ENCODE results near the gene QKI.
"Not testable (repeated sequence)": the region's sequence is repeated elsewhere in the genome, so short reads cannot be mapped to it uniquely, and the experiment has no call there.

Gene QKI

DNA sequence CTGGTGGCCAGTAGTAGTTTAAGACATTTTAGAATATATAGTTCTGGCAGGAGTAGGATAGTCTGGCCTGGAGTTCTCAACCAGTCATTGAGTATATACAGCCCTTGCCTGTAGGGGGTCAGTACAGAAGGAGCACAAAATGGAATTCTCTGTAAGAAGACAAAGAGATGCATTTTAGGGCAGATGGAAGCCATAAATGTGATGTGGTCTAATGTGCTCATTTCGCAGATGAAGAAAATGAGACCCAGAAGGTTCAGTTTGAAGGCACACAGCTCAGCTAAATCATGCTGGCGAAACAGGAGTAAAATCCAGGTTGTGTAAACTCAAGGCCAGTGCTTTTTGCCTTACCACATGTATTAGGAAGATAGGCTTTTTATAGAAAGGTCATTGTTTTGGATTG lies 29.6 kb downstream of the QKI start:
- DNase-seq = no peak

DNA sequence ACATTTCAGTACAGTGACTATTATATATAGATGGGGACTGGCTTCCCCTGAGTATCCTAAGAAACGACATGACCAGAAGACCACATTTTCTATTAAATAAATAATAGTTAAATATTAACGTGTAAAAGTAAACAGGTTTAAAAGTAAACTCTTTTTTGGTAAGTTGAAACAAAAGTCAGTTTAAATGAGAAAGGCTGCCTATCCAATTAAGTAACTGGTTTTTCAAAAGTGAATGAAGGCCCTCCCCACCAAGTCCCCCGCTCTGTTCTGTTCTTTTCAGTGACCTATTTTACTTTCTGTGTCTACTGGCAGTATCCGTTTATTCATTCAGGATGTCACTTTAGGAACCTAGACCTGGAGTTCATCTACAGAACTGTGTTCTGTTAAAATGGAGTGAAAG lies 32.0 kb downstream of the QKI start:
- DNase-seq = no peak

DNA sequence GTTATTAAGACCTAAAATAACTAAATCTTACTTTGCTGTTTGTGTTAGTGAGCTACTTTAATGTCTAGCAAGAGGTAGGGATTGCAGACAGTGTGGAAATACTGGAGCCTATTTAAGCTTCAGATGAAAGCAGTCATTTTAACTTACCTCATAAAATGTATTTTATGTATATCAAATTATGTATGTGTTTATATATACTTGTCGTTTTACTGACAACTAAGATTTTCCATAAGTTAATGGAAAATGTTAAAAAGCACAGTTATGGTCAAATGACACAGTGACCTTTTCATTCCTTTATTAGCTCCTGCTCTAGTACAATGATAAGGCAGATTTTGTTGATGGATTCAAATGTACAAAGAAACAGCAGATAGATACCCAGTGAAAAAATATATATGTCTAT lies 34.6 kb downstream of the QKI start:
- DNase-seq = no peak

DNA sequence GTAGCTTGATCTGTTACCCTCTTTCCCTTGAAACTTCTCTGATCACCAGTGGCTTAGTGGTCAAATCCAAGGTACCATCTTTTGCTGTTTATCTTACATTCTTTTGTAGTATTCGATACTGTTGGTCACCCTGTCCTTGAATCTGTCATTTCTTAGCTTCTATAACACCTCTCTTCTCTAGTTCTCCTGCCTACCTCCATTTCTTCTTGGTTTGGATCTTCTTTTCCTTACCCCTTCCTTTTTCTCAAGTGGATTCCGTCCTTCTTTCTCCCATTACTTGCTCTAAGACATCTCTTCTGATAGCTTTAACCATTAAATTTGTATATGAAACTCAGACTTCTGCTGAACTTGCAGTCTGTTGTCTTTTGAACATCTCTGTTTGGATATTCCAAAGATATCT lies 39.9 kb downstream of the QKI start:
- DNase-seq = no peak

DNA sequence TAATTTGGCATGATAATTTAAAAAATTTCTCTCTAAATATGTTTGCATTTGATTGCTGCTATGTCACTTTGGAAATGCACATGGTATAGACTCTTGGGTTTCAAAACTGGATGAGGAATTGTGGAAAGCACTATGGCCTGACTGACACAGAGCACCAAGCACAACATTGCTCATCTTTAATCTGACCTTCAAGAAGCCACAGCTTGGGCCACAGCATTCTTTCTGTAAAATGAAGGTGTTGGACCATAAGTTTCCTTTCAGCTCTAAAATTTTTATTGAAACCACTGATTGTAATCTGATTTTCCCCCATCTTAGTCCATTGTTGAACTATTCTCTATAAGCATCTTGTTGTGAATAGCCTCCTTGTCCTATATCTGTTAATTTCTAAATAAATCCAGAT lies 41.0 kb downstream of the QKI start:
- no peak for DNase-seq

DNA sequence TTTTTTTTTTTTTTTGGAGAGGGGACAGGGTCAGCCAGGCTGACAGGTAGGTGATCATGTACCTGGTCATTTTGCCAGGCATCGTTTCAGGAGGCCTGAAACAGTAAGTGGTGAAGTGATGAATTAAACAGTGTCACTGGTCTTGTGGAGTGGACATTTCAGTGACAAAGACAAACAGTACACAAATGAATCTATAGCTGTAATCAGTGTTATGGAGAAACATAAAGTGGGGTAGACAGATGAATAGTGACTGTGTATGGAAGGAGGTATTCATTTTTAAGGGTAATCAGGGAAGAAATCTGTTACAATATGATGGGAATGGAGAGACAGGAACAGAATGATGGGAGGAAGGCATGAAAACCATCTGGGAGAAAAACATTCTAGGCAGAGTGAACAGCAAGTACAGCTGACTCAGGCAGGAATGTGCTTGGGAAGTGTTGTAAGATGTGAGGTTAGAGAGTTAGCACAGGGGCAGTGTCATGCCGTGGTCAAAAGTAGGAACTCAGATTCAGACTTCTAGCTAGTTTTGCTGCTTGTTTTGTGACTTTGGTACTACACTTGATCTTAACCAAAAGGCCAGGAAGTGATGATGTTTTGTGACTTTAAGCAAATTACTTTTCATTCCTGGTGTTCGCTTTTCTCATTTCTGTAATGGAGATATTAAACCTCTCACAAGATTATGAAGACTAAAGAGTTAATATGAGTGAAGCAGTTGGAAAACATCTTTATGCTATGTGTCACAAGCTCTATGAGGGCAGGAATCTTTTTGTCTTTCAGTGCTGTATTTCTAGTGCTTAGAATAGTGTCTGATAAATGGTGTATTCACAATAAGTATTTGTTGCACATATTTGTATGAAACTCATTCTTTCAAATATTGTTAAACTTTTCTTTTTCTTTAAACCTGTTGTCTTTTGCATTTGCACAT lies 43.4 kb downstream of the QKI start:
- DNase-seq = no peak

DNA sequence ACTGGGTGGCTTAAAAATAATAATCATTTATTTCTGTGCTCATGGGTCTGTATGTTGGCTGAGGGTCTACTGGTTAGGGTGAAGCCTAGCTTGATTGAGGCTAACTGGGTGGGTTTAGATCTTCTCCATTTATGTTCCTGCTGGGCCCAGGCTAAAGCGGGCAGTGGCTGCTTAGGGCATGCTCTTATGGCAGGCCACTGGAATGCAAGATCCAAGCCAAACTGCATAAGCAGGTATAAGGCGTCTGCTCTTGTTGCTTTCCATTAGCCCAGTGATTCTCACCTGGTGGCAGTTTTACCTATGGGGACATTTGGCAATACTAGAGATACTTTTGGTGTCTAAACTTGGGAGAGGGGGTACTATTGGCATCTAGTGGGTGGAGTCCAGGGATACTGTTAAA lies 44.5 kb downstream of the QKI start:
- DNase-seq = no peak

DNA sequence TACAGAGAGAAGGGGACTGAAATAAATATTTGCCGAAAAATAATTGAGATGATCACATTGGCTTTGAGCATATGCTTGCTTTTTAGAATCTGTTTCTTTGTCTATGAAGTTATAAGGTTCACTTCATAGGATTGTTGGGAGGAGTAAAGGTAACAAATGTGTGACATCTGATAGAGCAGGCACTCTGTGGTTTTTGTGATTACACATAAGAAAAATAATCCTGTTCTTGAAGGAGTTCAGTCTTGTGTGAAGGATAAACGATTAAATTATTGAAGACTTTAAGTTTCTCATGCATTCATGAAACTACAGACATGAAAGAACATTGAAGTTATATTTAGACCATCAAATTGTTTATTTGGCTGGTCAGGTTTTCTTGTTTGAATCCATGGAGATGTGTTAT lies 45.0 kb downstream of the QKI start:
- DNase-seq = no peak

DNA sequence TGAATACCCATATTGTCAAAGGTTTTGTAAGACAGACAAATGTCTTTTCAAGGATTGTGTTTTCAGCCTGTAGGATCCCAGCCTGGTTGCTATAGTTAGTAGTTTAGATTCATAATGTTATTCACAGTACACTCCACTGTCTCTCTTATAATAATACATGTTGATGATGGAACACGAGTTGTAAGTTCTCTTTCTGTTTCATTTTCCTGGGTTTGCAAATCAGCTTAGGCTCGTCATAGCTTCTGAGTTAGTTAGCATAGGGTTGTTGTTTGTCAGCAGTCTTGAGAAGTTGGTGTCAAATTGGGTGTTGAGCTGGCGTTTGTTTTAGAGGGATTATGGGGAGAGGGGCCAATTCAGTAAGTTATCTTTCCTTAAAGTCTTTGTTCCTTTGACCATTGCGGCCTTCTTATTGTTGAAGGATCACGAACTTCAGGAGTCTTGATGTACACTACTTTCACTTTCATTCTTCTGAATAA lies 45.8 kb downstream of the QKI start:
- DNase-seq = no peak

DNA sequence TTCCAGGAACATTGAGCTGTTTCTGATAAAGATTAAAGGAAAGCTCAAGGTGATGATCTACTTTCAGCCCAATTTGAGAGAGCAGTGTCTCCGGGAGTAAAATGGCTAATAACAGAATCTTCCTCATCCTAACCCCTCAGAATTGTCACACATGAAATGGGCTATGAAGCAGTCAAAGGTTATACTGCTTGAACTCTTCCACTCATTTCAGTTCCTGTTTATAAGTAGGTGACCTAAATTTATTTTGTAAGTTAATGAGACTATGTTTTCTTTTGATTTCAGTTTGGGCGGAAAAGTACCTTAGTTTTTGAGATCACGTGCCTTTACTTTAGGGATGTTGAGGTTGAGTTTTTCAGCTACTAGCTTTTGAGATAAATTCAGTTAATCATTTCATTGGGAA lies 47.2 kb downstream of the QKI start:
- DNase-seq = no peak

DNA sequence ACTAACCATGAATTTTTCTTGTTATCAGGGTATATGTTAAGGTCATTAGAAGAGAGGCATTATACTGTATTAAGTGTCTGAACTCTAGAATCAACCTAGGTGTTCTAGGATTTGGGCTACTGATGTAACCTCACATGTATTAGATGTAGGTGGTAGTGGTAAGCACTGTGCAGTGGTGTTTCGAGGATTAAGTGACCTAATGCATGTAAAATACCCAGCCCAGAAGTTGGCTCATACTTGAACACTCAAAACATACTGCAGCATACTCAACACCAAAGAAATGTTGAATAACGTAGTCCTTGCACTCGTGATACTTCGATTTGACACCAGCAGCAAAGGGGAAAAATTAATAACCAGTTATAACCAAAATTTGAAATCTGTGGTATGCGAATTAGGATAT lies 48.7 kb downstream of the QKI start:
- no peak for DNase-seq

DNA sequence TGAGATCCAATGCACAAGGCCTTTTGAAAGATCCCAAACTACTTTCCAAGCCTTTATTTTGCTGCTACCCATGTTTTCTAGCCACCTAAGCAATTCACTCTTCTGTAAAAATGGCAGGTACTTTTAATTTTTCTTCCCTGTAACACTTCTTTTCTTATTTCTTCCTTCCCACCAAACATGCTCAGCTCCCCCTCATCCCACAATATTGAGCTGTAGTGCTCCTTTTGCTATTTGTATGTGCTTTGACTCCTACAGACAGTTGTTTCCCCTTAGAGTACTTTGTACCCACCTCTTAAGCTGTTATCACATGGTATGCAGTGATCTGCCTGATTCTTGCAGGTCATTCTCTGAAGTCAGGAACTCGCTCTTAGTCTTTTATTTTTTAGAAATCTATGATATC lies 49.3 kb downstream of the QKI start:
- DNase-seq = no peak

DNA sequence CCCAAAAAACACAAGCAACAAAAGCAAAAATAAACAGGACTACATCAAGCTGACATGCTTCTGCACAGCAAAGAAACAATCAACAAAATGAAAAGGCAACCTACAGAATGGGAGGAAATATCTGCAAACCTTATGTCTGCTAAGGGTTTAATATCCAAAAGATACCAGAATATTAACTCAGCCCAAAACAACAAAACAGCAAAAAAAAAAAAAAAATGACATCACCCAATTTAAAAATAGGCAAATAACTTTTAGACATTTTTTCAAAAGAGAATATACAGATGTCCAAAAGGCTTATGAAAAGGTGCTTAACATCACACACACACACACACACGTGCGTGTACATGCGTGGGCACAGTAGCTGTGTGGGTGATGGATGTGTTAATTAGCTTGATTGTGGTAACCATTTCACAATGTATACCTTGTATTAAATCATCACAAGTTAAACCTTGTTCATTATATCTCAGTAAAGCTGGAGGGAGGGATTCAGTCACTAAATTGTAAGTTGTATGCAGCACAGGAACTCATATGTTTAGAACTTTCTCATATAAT lies 52.4 kb downstream of the QKI start:
- no peak for DNase-seq

DNA sequence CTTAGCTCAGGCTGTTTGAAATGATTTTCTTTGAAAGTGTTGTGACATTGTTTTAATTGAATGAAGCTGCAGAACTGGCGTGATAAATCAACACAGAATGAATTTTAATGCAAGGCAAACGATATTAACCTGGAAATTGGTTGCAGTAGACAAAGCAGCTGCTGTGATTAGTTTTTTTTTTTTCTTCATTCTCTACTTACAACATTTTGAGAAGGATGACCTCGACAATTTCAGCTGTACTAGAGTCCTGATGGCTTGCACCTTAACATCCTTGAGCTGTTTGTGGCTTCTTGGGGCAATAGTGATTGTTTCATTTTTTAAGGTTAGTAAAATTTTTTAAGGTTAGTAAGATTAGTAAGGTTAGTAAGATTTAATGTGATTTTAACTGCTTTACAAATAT lies 54.2 kb downstream of the QKI start:
- no peak for DNase-seq

DNA sequence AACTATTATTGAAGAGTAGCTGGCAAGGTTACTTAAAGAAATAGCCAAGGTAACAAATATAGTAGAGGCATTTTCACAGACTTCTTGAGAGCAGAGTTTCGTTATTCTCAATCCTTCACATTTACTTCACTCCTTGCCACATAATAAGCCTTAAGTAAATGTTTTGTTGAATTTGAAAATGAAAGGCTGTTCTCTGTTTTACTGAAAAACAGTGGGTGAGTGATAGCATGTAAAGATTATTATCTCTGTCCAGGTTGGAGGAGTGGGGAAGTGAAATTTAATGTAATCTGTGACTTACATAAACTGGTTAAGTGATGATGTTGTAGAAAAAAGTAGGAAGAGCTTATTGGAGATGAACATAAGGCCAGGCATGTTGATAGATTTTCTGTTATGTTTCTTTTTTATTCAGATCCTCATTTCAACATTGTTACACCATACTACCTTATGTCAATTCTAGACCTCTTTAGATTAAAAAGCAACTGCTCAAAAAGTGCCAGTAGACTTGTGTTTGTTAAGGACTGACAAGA lies 55.0 kb downstream of the QKI start:
- DNase-seq = no peak

DNA sequence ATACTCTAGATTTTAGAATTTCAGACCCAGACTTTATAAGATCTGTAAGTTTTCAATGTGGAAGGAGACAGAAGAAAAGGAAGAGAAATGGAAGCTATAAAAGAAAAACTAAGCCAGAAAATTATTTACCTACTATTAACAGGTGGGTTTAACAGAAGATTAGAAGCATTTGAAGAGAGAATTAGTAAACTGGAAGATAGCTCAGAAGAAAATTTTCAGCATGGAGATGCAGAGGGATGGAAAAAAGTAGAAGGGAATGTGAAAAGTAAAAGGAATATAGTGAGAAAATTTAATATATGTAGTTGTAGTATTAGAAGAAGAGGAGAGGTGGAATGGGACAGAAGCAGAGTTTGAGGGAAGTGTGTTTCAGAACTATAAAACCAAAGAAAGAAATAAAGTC lies 56.1 kb downstream of the QKI start:
- DNase-seq = no peak

DNA sequence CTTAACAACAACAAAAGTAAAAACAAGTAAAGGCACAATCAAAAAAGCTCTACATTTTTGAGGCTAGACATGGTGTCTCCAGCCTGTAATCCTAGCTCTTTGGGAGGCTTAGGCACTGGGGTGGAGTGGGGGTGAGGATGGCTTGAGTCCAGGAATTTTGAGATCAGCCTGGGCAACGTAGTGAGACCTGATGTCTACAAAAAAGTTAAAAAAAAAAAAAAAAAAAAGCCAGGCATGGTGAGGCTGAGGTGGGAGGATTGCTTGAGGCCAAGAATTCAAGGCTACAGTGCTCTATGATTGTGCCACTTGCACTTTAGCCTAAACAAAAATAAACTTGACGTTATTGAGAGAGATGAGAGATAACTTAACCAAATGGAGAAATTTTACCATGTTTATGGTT lies 60.1 kb downstream of the QKI start:
- no peak for DNase-seq

DNA sequence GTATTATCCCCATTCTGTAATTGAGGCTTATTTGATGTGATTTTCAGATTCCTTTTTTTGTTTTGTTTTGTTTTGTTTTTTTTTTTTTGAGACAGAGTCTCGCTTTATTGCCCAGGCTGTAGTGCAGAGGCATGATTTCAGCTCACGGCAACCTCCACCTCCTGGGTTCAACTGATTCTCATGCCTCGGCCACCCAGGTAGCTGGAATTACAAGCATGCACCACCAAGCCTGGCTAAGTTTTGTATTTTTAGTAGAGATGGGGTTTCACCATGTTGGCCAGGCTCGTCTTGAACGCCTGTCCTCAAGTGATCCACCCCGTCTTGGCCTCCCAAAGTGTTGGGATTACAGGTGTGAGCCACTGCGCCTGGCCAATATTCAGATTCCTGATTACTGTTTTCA lies 62.4 kb downstream of the QKI start:
- DNase-seq = not testable (repeated sequence)

DNA sequence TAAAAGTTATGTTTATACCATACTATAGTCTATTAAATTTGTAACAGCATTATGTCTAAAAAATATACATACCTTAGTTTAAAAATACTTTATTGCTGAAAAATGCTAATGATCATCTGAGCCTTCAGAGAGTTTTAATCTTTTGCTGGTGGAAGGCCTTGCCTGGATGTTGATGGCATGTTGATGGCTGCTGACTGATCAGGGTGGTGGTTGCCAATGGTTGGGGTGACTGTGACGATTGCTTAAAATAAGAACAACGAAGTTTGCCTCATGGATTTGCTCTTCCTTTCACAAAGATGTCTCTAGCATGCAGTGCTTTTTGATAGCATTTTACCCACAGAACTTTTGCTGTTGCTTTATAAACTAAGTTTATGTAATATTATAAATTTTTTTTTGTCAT lies 68.6 kb downstream of the QKI start:
- DNase-seq = no peak

DNA sequence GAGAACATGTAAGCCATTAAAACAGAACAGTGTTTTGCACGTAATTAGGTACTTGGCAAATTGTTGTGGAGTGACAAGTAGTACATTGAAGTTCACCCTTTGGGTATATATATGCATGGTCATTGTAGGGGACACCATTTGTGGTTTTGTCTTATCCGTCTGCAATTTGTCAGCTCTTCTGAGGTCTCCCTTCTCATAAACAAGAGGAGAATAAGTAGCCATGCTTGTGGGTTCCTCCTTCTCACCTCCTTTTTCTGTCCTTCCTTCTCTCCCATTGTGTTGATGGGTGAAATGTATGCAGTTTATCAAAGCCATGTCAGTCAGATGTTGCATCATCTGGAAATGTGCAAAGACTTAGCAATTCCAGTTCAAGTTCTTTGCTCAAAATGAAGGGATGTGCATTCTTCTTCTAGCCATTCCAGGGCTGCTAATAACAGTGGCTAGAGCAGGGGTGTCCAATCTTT lies 70.9 kb downstream of the QKI start:
- DNase-seq = no peak

DNA sequence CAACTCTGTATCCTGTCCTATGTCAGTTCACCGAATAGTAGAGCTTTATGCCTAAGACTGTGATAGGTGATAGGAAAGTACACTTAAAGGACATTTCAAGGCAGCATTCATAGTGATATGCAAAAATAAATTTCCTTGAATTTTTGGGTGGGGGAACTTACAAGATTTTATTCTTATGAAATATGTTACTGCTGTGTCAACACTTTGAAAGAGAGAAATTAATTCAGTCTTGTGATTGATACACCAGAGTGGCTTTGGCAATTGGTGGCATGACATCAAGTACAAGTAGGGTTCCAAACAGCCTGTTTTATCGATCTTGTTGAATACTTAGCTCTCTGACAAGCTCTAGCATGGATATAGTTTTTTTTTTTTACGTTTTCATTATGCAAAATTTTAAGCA lies 72.3 kb downstream of the QKI start:
- no peak for DNase-seq

DNA sequence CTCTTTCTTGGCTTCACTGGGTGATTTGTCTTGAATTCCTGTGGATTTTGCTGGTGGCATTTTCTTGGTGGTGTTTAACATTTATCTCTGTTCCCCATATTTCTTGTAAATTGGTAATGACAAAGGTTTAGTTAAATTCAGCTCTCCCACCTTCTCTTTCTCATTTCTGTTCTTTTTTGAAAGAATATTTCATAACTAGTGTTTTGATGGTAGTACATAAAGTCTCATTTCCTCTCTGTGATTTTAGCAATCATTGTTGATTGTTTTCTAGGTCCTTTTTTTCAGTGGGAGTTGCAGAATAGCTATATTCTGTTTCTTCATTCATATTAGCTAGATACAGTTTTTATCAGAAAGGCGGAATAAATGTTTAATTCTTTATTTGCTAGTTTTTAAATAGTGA lies 73.1 kb downstream of the QKI start:
- no peak for DNase-seq

DNA sequence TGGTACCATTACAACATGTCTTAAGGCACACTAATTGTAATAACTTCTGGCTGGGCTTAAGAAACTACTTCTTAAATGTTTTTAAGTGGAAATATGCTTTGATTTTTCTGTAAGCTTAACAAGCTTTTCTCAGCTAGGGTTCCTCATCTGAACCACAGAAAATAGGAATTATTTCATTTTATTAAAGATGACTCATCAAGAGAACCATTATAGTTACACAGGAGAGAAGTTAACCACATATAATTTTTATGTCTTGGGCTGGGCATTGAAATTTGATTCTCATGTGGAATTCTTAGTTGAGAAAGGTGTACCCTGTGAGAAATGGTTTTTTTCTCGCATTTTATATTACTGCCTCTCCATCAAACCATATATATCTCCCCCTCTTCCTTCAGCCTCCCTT lies 75.1 kb downstream of the QKI start:
- DNase-seq = no peak

DNA sequence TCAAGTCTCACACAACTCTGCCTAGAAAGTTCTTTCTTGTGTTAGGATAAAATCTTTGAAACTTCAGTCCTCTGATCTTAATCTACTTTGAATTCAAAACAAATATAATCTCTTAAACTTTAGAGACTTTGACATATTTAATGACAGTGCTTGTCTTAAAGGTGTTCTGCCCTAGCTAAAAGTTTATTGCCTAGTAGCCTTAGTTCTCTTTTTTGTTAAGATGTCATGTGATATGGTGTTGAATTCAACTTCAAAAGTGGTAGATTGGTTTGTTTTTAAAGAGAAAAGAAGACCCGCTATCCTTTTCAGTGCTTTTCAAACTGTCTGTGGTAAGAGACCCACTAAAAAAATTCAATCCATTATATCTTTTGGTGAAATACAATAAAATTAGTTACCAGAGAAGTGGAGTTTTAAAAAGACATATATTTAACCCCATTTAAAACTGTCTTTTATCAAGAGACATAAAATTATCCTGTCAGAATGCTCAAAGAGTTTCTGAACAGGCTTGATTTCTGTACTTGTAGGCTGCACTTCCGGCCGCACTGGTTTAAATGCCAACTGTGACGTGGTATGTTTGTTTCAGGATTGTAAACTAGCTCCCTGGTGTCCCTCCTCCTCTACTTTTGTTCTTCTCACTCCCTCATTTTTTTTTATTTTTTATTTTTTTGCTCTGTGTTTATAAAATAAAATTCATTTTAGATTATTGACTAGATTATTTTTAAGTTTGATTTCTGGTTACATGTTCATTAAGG lies 76.5 kb downstream of the QKI start:
- no peak for DNase-seq

Measured in NCI-H1417 treated with DMSO at 0.1 percent for 48 hours (cell line).